ENCODE results near the gene DENR. TPM values are rescaled to one million over a fixed set of nuclear protein-coding genes. Genes with fewer than 3 reads are reported as not detected.
"Not testable (repeated sequence)": the region's sequence is repeated elsewhere in the genome, so short reads cannot be mapped to it uniquely, and the experiment has no call there.

The DENR gene
- polyA plus RNA-seq (ENCODE audit: insufficient read length) = 65.1 TPM

DNA sequence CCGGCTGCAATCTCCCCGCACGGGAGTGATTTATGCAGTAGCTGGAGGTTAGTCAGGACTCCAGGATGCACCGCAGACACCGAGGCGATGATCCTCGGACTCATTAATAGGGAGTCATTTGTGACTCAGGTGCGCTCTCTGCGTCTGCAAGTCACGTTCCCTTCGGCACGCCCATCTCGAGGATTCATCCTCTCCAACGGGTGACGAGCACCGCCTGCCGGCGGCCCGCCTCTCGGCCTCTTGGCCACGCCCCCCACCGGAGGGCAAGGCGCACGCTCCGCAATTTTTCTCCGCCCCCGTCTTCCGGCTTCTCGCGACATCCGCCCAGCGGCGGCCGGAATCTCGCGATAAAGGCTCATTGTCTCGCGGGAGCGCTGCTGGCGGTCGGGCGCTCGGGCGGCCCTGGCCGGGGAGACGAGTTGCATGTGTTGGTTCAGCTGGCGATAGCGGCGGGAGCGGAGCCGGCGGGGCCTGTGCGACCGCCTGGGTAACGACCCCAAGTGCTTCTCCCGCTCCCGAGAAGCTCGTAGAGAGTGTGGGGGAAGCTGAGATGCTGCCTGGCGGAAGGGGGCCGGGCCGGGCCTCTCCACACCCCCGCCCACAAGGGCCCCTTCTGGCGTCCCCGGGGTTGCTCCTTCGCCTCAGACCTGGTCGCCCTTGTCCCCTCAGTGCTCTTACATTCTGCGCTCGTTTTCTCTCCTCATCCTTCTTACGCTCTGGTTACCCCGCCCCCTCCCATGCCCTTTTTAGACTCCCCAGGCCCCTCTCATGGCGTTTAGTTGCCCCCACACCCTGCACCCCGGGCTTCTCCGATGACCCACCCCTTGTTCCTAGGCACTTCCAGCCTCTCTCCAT, at the start of gene DENR:
Gene DENR (plus strand): TSS at position 361 of the 855 bp plus-strand sequence. CDS start 878 bp downstream, outside the sequence.
- peak; percentile 98 for DNase-seq

DNA sequence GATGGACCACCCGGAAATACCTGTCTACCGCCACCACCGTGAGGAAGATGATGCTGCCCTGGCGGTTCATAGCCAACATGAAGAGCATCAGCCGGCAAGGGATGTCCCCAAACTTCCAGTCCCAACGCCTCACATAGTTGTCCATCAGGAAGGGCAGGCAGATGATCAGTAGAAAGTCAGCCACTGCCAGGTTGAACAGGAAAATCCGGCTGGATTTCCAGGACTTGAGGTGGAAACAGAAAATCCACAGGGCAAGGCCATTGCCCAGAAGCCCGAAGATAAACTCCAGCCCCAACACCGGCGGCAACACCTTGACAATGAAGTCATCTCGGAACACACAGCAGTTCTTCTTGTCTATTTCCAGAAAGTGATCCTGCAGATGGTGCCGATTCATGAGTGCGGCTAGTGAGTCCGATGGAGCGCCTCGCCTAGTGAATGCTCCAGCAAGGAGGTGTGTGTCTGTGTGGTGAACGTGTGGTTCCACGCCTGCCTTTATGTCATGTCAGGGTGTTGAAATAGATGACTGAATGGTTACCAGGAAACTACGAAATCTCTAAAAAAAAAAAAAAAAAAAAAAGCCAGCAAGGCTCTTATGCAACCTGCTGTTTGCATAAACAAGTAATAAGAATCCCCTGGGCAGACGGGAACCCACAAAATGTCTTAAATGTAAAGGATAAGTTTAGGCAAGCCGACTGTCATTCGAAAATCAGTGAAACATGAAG, 49.6 kb upstream of the DENR start, which contains the start of gene HCAR2:
Gene HCAR2 (minus strand): TSS at position 468 of the 722 bp plus-strand sequence. CDS start 74 bp downstream, at position 394.
- DNase-seq = not testable (repeated sequence)

DNA sequence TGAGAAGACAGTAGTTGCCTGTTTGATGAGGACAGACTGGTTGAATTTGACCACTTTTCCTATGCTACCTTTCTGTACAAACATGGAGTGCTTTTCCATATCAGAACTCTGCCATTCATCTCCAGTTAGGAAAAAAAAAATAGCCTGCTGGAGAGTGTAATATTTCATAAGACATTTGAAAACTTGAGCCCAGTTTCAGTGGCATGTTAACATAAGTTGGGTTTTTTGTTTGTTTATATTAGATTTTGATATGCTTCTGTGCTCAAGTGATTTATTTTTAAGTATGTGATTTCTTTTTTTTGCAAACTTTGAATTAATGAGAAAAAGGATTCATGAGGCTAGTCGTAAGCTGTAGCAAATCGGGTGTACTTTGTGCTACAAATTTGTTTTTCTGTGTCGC, 48.8 kb upstream of the DENR start:
- DNase-seq = not testable (repeated sequence)

- not testable (repeated sequence) for DNase-seq
These were observed 43.3 kb upstream of the DENR start for GRCh38 chr12:122709287-122709686.

GRCh38 chr12:122710341-122710740, 42.3 kb upstream of the DENR start:
- DNase-seq = not testable (repeated sequence)

- not testable (repeated sequence) for DNase-seq
These were observed 41.4 kb upstream of the DENR start for GRCh38 chr12:122711266-122711665.

DNA sequence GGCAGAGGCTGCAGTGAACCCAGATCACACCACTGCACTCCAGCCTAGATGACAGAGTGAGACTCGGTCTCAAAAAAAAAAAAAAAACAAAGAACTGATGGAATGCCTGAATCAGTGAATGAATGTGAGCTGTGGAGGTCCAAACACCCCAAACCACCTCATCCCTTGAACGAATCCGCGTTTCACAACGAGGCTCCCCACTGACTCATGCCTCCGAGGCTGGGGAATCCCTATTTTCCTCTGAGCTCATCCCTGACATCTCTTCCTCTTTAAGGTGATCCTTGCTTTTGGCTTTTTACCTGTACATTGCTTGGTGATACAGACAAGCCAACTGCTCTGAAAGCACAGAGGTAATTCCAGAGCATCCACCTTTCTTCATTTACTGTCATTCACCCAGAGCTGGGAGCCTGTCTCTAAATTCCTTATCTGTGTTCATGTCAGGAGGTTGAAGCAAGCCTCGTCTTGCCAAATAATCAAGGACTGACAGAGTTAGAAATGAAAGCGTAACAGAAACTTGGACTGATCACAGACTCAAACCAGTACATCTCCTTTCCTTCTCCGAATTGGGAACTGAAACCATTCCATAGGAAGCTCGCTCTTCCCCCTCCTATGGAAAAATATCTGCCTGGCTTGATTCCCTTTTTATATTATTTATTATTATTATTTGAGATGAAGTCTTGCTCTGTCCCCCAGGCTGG, 39.0 kb upstream of the DENR start:
- DNase-seq = not testable (repeated sequence)

- DNase-seq = not testable (repeated sequence)
These were observed 37.4 kb upstream of the DENR start for GRCh38 chr12:122715211-122715610.

DNA sequence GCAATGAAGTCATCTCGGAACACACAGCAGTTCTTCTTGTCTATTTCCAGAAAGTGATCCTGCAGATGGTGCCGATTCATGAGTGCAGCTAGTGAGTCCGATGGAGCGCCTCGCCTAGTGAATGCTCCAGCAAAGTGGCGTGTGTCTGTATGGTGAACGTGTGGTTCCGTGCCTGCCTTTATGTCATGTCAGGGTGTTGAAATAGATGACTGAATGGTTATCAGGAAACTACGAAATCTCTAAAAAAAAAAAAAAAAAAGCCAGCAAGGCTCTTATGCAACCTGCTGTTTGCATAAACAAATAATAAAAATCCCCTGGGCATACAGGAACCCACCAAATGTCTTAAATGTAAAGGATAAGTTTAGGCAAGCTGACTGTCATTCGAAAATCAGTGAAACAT, 36.0 kb upstream of the DENR start, which contains the start of gene HCAR3:
Gene HCAR3 (minus strand): TSS at position 154 of the 400 bp plus-strand sequence. CDS start 74 bp downstream, at position 80.
- not testable (repeated sequence) for DNase-seq

GRCh38 chr12:122721057-122721545, 31.5 kb upstream of the DENR start:
- DNase-seq = no peak

DNA sequence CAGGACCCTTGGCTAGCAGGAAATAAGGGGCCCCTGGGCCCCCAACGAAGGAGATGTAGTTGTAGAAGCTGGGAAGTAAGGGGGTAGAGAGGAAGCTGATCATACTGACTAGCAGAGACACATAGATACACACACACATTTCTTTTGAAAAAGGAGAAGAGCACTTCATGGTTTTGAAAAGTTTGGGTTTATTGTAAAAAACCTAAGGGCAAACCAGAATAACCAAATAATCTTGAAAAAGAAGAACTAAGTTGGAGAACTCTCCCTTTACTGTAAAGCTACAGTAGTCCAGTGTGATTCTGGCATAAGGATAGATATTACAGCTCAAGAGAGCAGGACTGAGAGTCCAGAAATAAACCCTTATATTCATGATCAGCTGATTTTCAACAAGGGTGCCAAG, 30.2 kb upstream of the DENR start:
- DNase-seq = no peak

- no peak for DNase-seq
These were observed 27.9 kb upstream of the DENR start for GRCh38 chr12:122724641-122725243.

GRCh38 chr12:122725452-122726079, 27.1 kb upstream of the DENR start:
- no peak for DNase-seq

- no peak for DNase-seq
These were observed 26.5 kb upstream of the DENR start for GRCh38 chr12:122726080-122726558.

DNA sequence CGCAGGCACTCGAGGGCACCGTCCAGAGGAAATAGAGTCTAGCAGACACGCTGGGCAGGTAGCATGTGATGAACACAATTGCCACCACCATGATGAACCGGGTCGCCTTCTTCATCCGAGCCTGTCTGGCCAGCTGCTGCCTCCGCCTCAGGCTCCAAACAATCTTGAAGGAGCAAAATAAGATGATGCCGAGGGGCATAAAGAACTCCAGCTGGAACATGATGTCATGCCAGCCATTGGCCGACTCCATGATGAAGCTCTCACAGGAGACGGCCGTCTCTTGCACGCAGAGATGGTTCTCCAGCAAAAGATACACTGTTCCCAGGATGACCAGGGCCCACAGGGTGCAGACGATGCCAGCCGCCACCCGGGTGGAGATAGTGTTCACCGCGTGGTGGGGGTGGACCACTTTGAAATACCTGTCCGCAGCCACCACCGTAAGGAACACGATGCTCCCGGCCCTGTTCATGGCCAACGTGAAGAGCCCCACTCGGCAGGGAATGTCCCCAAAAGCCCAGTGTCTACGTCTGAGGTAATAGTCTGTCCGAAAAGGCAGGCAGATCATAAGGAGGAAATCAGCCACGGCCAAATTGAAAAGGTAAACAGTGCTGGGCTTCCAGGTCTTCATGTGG, 22.9 kb upstream of the DENR start:
- no peak for DNase-seq

DNA sequence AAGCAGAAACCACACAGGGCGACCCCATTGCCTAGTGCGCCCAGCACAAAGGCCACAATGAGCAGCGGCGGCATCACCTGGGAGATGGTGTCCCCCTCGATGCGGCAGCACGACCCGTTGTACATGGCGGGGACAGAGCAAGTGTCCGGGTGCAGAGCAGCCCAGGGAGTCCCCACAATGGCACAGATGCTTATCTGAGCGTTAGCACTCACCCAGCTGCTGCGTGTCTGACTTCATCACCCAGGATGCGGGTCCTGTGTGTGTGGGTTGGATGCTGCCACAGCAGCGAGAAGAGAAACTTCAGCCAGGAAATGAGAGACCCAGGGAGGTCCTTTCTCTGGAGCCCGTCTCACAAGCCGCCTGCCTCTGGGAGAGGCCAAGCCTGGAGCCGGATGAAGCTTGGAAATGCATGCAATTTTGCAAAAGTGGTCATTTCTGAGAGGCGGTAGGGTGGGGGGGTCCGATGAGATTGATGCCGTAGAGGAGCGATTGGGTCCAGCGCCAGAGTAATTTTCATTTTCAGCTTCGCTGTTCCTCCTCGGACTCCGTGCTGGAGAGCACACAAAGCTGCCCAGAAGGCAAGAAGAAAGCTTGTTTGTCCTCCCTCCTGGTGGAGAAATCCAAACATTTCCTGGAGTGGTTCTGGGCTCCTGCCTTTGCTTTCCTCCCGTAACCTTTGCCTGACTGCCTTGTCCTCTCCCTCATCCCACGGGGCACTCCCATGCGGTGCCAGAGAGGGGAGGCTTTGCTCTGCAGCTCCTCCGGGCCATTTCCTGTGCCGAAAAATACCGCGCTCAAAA, 22.2 kb upstream of the DENR start, which contains the start of gene HCAR1:
Gene HCAR1 (minus strand): TSS at position 630 of the 800 bp plus-strand sequence. CDS start 505 bp downstream, at position 125.
- no peak for DNase-seq

- no peak for DNase-seq
These were observed 20.5 kb upstream of the DENR start for GRCh38 chr12:122732170-122732569.

DNA sequence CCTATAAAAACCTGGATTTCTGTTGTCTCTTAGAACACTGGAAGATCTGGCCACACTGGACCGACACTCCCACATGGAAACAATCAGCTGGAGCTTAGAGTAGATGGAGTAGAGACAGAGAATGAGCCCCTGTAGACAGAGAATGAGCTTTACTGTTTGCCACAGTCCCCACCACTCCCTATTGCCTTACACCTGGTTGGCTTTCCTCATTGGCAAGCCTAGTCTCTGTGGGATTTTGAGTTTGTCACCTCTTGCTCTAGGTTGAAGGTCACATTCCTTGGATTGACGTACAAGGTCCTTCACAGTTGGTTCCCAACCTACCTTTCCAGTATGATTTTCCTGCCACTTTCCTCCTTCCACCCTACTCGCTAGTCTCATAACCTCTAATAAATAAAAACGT, 20.0 kb upstream of the DENR start:
- no peak for DNase-seq

GRCh38 chr12:122738571-122738970, 14.1 kb upstream of the DENR start:
- no peak for DNase-seq

DNA sequence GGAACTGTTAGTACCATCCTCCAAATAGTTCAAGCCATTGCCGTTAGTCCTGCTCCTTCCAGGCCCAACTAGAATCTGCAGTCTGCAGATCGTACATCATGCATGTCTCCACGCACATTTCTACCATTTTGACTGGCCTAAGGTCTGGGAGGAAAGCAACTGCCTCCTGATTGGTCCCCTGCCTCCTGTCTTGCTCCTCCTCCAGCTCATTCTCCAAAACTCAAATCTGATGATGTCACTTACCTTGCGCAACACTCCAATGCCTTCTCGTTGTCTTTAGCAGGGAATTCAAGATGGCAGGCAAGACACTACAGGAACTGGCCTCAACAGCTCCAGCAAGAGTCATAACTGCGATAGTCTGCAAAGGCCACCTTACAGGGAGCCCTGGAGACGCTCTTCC, 12.3 kb upstream of the DENR start:
- DNase-seq = no peak

All from hindlimb muscle (tissue), 1 donor.